ENCODE measurements around the gene GNPNAT1. TPM values are rescaled to one million over a fixed set of nuclear protein-coding genes. Genes with fewer than 3 reads are reported as not detected.

GNPNAT1 gene
- total and polyA plus RNA-seq, 9 donors, result 9.9 to 29.8 (median 16.5) TPM

- 56 to 70% (median 59%) methylated on average over 18 of the region's 18 CpGs for WGBS, 3 donors
- Histone ChIP-seq H3K27me3 (no peaks in the 10 kb centered on the region), H3K36me3 (no peaks in the 10 kb centered on the region), H3K4me3 (peak overlapping the region; percentile 77), H3K9me3 (no peaks in the 10 kb centered on the region), H3K27ac (no peak overlapping the region), H3K4me1 (ENCODE audit: insufficient read depth) (peaks cover 1% of the 10 kb centered on the region)
- no peak for DNase-seq
- TF ChIP-seq EP300 (IDR thresholded peaks at IDR 0.05) (no peak), POLR2A (IDR thresholded peaks at IDR 0.05) (no peak)
- TF ChIP-seq, protein P1, sequence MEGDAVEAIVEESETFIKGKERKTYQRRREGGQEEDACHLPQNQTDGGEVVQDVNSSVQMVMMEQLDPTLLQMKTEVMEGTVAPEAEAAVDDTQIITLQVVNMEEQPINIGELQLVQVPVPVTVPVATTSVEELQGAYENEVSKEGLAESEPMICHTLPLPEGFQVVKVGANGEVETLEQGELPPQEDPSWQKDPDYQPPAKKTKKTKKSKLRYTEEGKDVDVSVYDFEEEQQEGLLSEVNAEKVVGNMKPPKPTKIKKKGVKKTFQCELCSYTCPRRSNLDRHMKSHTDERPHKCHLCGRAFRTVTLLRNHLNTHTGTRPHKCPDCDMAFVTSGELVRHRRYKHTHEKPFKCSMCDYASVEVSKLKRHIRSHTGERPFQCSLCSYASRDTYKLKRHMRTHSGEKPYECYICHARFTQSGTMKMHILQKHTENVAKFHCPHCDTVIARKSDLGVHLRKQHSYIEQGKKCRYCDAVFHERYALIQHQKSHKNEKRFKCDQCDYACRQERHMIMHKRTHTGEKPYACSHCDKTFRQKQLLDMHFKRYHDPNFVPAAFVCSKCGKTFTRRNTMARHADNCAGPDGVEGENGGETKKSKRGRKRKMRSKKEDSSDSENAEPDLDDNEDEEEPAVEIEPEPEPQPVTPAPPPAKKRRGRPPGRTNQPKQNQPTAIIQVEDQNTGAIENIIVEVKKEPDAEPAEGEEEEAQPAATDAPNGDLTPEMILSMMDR (IDR thresholded peaks at IDR 0.05), result no peak
- intact Hi-C loops (cut with DNase I), result no loop called here
Observed at GRCh38 chr14:52790011-52790755, 1.2 kb downstream of the GNPNAT1 start.

DNA sequence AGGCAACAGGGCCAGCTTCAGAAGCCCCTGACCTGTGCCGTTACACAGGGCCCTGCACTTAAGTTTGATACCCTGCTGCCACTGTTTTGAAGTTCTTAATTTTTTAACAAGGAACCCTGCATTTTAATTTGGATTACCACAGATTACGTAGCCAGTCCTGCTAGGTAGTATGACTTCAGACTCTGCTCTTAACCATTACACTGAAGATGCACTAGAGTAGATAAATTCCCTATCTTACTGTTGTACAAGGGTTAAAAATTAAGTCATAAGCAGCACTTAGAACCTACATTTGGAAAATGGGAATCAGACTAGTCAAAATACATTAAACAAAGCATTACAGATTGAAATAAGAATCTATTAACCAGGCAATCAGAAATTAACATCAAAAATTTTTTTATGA lies 2.3 kb downstream of the GNPNAT1 start:
- TF ChIP-seq, protein P1 (IDR thresholded peaks at IDR 0.05), result no peak
- no peak for TF ChIP-seq POLR2A (IDR thresholded peaks at IDR 0.05)
- TF ChIP-seq EP300 (IDR thresholded peaks at IDR 0.05), result no peak
- DNase-seq, result no peak
- H3K27me3 ChIP-seq, result no peaks in the 10 kb centered on the region
- H3K4me3 ChIP-seq, result no peak overlapping the region
- H3K27ac ChIP-seq, result no peak overlapping the region
- intact Hi-C loops (cut with DNase I), result no loop called here
- H3K36me3 ChIP-seq, result no peaks in the 10 kb centered on the region
- H3K4me1 ChIP-seq (ENCODE audit: insufficient read depth), result peaks cover 1% of the 10 kb centered on the region
- 71 to 85% (median 79%) methylated on average over 2 of the region's 2 CpGs for WGBS, 3 donors
- no peaks in the 10 kb centered on the region for H3K9me3 ChIP-seq

- DNase-seq, result no peak
- intact Hi-C loops (cut with DNase I), result no loop called here
- no peak overlapping the region for H3K4me3 ChIP-seq
- no peaks in the 10 kb centered on the region for H3K36me3 ChIP-seq
- H3K4me1 ChIP-seq (ENCODE audit: insufficient read depth), result peaks cover 1% of the 10 kb centered on the region
- H3K27ac ChIP-seq, result no peak overlapping the region
- no peaks in the 10 kb centered on the region for H3K9me3 ChIP-seq
- TF ChIP-seq POLR2A (IDR thresholded peaks at IDR 0.05), result no peak
- TF ChIP-seq EP300 (IDR thresholded peaks at IDR 0.05), result no peak
- TF ChIP-seq, protein P1 (IDR thresholded peaks at IDR 0.05), result no peak
- H3K27me3 ChIP-seq, result no peaks in the 10 kb centered on the region
Observed at GRCh38 chr14:52786887-52787286, 4.5 kb downstream of the GNPNAT1 start.

GRCh38 chr14:52783206-52783605 lies 8.2 kb downstream of the GNPNAT1 start:
- Histone ChIP-seq H3K4me1 (ENCODE audit: insufficient read depth) (no peaks in the 10 kb centered on the region), H3K27ac (no peak overlapping the region)
- WGBS, 3 donors, result 76 to 78% (median 78%) methylated on average over 1 of the region's 1 CpG

More at GRCh38 chr14:52783206-52783605, 8.2 kb downstream of the GNPNAT1 start:
- no peaks in the 10 kb centered on the region for H3K36me3 ChIP-seq
- TF ChIP-seq, protein P1 (IDR thresholded peaks at IDR 0.05), result no peak
- TF ChIP-seq EP300 (IDR thresholded peaks at IDR 0.05) (no peak), POLR2A (IDR thresholded peaks at IDR 0.05) (no peak)
- intact Hi-C loops (cut with DNase I), result no loop called here
- H3K9me3 ChIP-seq, result no peaks in the 10 kb centered on the region
- no peaks in the 10 kb centered on the region for H3K27me3 ChIP-seq
- DNase-seq, result no peak
- no peak overlapping the region for H3K4me3 ChIP-seq

All from ovary (tissue), 9 donors.